GM21786 (cell line): ENCODE measurements around the gene SERPINB5.

Source experiments
- ATAC-seq: cut with Tn5 transposase; IDR thresholded peaks from one replicate; pipeline ENCODE4 v1.9.1; 2021; ENCODE audit not compliant: unreplicated experiment

The SERPINB5 gene

DNA sequence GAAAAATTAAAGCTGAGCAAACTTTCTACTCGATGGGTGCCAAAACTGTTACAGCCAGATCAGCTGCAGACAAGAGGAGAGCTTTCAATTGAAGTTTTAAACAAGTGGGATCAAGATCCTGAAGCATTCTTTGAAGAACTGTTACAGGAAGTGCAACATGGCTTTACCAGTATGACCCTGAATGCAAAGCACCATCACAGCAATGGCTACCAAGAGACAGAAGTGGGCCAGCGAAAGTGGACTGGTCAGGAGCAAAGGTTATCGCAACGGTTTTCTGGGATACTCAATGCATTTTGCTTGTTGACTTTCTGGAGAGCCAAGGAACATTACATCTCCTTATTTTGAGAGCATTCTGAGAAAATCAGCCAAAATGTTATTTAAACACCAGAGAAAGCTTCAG is 9.1 kb upstream of the SERPINB5 start:
- ATAC-seq = no peak

DNA sequence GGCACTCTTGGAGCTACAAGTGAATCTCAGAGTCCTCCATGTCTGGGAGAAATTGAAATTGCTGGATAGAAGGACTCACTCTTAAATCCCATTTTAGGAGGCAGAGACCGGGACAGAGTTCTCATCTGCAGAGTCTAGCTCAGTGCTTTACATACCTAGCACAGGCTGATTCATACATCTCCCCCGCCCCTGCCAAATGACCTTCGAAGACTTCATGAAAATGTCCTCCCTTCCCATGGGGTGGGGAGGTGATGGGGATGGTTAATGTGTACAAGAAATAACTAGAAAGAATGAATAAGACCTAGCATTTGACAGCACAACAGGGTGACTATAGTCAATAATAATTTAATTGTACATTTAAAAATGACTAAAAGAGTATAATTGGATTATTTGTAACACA is 8.2 kb upstream of the SERPINB5 start:
- no peak for ATAC-seq

DNA sequence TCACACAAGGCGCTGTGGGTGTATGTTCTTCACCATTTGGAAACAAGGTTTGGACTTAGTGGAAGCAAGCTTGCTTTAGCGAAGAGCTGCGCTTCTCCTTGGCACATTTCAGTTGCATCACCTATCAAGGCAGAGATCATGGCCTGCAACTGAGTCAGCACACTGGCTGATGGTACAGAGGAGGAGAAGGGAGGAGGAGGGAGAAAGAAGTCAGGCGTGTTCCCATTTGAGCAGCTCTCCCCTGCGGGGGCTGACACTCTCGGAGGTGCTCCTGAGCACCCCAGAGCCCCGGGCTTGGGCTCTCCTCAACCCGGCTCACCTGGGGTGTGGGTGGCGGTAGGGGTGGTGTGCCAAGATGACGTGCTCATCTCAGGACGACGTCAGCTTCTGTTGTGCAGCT is 6.0 kb upstream of the SERPINB5 start:
- no peak for ATAC-seq

DNA sequence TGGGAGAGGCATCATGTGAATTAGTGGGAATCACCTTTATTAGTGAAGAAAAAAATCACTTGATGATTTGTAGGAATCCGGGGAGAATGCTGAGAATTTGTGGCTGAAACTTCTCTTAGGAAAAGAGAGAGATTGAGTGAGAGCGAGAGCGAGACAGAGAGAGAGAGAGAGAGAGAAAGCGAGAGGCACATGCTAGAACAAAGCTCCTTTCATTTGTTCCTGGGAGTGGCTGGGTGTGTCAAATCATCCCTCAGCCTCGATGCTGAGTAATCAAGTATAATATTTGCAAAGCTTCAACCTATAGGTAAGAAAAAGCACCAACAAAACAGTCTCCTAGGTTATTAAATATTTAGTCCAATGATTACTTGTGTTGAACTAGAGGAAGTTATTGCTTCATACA is 4.4 kb upstream of the SERPINB5 start:
- ATAC-seq = no peak

DNA sequence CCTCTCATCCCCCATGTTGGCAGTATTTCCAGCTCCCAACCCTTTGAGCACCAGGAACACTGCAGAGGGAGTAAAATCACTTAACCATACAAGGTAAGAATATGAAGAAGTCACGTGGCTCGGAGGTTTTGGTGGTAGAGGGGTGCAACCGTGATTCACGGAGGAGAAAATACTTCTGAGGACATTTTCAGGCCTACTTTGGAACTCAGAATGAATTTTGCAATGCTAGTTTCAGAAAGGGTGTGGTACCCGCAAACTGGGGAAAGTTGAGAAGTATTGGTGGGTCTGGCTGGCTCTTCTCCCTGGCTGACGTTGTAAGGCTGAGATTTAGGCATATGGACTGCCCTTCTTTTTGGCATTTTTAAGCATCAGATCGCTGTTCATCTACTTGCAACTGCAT is 442 bp downstream of the SERPINB5 start:
- ATAC-seq = no peak

DNA sequence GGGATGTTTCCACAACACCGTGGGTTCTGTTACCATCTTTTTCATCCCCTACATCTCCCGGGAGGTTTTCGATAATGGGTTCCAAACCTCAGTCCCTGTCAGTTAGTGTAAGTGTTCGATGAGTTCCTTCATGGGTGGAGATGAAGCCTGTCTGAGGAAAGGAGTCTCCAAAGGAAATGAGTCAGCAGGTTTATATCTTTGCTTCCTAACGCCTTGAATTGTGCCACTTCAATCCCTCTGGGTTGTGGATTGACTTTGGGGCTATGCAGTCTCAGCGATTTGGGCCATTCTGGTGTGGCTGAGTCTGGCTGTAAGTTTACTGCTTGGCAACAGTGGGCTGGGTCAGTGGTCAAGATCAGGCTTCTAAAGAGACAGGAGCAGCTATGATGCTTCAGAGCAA is 1.2 kb downstream of the SERPINB5 start:
- ATAC-seq = no peak

DNA sequence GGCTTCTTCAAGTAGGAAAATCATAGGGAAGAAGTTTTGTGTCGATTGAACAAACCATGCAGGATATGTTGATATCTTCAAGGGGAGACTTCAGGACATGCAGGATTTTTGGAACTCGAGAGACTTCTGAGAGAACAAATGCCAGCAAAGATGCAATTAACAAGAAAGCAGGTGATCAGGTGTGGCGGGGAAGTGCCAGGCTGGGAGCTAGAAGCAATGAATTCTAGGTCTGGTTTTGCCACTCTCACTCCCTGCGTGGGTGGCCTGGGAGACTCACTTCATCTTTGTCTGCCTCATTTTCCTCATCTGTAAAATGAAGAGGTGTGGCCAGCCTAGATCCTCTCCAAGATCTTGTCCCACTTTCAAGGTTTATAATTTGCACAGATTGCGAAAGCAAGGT is 3.1 kb downstream of the SERPINB5 start:
- no peak for ATAC-seq

DNA sequence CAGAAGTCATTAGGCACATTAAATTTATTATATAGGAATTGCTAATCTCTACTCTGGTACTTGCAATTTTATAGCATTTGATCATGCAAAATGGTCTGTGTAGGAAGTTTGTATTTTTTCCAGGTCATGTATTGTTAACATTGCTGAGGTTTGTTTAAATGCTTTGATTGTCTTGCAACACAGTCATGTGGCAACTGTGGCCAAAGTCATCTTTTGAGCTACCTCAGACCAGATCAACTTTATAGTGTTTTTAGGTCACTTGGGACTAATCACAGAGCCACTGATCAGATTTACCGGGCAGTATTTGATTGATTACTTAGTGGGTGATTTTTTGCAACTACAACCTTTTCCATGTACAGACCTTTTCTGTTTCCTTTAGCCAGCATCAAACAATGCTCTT is 3.7 kb downstream of the SERPINB5 start:
- no peak for ATAC-seq

DNA sequence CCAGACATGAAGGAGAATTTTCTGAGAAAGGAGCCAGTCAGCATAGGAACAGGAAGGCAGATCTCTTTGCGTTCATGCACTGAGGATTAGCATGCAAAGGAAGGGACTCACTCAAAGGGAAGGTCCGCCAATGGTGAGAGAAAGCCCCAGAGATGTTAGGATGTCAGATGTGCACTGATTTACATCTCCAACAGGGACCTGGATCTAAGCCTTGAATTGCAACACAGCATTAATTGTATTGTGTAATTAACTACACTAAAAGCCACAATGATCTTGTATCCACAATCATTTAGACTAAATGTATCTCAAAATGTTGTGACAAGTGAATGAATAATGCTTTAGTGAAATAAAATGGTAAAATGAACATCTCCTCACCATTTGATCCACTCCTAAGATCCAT is 4.2 kb downstream of the SERPINB5 start:
- no peak for ATAC-seq

DNA sequence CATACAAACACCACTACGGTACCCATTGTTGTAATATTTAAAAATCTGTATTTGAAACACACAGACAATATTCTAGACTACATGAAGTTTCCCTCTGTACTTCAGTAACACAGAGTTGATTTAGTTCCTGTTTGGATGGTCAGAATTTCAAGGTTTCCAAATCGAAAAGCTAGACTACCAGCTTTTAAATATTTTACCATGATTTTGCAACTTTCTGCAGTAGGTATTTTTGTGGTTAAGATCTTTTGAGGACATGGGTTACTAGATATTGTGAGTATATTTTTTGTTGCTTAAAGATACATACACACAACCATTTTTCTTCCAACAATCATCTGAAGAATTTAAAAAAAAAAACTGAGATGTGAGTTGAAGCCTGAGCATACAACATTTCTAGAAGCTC is 10.9 kb downstream of the SERPINB5 start:
- no peak for ATAC-seq

DNA sequence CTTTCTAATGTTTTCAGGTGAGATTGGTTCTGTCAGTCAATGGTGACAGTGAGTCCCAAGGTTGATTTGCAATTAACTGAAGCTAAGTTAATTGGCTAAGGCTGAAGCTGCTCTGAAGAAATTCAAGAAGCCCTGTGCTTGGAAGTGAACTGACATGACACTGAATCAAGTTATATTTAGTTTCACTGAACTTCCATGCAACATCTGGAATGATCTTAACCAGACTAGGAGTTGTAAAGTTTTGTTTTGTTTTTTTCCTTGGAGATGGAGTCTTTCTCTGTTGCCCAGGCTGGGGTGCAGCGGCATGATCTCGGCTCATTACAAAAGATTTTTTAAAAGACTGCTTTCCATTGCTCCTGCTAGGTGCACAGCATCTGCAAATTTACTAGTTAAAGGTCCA is 11.4 kb downstream of the SERPINB5 start:
- no peak for ATAC-seq

DNA sequence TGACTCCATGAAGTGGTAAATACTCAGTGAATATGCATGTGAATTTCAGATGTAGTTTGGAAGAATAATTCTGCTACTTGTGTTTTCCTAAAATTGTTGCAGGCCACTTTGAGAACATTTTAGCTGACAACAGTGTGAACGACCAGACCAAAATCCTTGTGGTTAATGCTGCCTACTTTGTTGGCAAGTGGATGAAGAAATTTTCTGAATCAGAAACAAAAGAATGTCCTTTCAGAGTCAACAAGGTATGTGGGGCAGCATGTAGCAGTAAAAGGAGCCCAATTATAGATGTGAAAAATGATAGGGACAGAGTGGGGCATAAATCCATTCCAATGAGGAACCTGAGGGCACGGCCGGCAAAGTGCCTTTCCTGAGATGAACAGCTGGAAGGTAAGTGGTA is 16.1 kb downstream of the SERPINB5 start:
- no peak for ATAC-seq

DNA sequence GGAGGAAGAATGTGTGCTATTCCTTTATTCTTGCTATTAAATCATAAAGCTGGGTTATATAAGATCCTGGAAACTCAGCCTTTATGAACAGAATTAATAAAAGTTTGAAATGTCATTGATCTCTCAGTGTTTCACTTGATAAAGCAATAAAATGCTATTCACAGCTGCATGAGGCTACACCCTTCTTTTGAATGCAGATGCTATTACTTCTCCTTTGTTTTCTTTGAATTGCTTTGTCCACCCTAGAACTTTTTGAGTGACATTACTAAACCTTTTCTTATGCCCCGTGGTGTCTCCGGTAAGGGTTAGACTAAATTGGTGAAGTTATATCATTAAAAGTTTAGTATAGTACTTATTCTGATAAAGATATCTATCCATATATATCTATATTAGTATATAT is 18.9 kb downstream of the SERPINB5 start:
- ATAC-seq = no peak

DNA sequence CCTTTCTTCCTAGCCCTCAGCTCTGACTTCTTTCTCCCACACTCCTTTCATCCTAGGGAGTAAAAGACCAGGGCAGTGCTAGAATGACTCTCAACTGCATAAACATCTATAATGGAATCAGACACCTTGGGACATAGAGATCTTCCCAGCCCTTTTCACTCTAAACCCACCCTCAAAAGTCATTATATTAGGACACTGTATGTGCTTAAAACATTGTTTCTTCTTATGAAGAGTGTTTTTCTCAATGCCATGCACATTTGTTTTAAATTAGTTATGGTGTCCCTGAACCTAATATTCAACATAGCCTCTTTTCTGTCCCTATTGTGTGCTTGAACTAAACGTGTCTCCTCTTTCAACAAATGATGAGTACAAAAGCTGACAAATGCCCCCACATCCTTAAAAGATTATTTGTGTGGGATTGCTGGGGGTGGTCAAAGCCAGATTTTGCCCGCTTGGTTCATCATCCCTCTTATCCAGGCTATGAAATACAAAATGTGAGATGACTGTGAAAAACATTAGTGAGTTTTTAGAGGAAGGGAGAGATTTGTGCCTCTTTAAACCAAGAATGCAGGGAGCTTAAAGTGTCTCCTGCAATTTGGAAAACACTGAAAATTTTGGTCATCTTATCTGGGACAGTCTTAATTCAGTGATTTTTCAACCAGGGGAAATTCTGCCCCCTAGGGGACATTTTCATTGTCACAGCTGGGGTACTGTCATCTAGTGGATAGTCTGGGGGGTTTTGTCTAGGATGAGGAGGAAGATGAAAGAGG is 29.0 kb downstream of the SERPINB5 start:
- ATAC-seq = no peak

DNA sequence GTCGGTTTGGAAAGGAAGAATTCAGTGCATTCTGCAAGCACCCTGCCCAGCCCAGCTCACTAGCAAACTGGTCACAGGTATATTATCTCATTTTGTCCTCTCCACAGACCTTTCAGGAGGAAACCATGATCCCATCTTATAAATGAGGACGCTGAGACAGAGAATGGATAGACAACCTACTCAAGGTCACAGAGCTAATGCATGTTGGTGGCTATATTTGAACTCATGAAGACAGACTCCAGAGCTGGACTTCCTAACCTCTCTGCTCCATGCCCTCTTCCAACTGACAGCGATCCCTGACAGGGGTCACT is 29.5 kb downstream of the SERPINB5 start:
- no peak for ATAC-seq

DNA sequence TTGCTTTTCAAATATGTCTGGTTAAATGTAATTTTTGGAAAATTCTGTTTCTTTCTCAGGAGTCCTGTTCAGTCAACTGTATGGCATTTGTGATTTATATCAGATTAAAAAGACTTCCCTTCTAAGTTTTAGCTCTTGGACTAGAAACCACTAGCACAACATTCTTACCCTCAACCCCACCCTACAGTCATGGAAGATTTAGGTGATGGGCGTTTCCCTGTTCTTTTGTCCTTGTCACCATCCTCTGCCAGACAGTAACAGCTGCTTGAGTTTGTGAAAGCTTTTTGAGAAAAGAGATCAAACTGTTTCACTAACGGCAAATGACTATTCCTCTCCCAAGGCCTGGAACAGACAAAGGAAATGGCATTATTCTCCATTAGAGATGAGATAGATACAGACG is 31.8 kb downstream of the SERPINB5 start:
- no peak for ATAC-seq

DNA sequence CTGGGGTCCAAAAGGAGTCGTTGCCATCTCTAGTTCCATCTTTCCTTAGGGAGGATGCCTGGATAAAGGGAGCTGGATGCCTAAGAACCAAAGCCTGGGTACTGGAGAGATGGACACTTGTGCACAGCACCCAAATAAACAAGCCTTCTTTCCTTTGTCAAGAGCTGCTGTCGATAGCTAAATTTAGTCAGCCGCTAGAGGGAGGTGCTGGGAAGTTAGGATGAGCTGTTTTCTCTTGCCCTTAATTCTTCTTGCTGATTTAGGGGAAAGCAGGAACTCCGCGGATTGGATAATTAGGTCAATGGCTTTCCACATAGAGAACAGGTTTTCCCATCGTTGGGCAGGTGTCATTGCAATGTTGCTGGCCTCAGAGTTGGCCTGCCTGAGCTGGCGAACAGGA is 34.5 kb downstream of the SERPINB5 start:
- no peak for ATAC-seq

DNA sequence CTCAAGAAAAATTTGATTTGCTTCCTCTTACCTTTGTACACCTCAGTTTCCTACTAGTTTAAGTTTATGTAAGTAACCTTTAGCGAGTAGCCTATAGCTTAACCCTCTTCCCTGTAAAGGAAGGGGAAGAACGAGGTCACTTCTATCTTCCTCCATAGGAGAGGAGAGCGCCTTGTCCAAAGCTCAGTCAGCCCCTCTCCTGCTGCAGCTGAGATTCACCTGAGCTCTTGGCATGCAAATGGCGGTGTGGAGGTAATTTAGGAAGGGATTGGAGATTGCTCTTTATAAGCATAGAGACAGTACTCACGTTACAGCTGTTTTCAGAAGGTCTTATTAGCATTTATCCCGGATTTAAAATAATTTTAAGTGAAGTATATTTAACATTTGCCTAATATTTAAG is 37.6 kb downstream of the SERPINB5 start:
- ATAC-seq = no peak

DNA sequence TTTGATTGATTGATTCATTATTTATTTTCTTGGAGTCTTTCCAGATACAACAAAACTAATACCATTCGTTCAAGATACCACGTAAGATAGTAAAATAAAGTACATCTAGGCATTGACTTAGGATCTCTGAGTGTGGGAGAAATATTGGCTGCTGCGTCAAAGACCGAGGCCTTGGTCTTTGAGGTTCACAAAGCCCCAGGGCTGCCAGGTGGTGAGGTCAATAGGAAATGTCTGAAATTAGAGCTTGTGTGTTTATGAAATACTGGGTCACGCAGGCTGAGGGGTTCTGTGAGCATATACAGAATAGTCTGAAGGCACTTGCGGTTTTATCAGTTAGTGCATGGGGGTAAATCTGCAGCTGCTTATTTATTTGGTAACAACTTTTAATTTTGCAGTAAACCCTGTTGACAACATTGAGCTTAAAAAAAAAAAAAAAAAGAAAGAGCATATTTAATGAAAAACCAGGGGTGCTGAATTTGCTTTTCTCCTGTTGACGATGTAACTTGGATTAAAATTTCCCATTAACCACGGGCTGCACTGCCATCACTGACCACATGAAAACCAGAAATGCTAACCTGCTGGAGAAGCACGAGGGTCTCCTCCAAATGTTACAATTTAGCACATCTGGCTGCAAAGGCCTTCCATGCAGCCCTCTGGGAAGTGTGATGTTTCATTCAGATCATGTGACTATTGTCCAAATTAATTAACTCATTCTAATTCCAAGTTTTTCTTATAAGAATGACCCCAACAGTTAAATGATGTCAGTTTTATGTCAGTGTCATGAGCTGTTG is 38.3 kb downstream of the SERPINB5 start:
- no peak for ATAC-seq

DNA sequence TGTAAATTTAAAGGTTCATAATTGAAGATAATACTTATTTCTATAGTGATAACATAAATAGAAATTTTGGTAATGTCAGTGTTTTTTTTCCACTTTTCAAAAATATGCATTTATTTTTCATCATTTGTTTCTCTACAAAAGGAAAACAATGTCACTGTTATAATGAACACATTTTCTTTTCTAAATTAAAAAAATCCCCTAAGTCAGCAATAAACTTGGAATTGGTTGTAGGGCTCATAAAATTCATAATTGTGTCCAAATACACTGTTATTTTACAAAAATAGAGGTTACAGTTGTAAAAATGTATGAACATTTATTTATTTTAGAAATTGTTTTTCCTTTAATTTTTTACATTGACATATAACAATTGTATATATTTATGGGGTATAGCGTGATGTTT is 39.0 kb downstream of the SERPINB5 start:
- no peak for ATAC-seq

DNA sequence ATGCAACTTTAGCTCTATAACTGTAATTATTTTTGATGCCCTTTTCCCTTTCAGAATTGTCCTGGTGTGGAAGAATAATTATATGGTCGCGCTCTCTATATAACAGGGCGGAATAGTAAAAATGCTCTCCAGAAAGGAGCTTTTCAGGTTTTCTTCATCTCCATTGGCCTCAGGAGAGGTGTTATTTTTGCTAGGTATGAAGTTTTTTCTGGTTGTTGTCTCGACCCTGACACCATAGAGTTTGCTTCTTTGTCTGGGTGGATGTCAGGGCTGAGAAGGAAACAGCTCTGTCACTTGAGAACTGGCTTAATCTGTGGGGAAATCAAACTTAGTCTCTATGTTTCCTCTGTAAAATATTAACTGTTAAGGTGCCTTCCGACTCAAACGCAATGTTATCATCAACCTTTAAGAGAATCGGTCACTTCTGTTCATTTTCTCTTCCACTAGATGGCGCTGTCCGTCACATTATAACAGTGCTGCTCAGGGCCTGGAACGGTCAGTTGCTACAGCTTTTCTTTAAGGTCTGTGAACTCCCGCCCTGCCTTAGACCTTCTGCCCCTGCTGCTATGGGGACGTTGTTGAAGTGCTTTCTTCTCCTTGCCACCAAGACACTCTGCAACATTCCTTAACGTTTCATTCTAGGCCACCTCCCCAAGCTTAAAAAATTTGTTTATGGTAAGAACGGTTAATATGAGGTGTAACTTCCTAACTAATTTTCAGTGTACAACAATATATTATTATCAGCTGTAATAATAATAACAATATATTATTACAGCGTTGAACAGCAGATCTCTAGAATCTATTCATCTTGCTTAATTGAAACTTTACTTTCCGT is 41.6 kb downstream of the SERPINB5 start:
- ATAC-seq = peak; percentile 94
